HG03139 (cell line): ENCODE results near the gene PARP2.
"Not testable (repeated sequence)": the region's sequence is repeated elsewhere in the genome, so short reads cannot be mapped to it uniquely, and the experiment has no call there.

Source experiments
- ATAC-seq: cut with Tn5 transposase; IDR thresholded peaks from one replicate; pipeline ENCODE4 v1.9.1; 2021; ENCODE audit not compliant: unreplicated experiment

The PARP2 gene

DNA sequence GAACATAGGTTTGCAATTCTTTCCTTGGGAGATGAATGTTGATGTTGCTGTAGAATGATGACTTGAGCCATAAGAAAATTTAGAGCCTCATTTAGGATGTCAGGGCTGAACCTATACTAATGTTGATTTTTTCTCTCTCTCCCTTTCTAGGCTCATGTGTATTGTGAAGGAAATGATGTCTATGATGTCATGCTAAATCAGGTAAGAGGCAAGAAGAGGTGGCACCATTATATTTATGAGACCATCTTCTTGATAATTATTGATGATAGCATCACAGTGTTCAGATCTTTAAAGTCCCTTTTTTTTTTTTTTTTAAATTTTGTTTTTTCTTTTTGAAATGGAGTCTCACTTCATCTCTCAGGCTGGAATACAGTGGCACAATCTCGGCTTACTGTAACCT lies 3.3 kb downstream of the PARP2 start:
- ATAC-seq = no peak

DNA sequence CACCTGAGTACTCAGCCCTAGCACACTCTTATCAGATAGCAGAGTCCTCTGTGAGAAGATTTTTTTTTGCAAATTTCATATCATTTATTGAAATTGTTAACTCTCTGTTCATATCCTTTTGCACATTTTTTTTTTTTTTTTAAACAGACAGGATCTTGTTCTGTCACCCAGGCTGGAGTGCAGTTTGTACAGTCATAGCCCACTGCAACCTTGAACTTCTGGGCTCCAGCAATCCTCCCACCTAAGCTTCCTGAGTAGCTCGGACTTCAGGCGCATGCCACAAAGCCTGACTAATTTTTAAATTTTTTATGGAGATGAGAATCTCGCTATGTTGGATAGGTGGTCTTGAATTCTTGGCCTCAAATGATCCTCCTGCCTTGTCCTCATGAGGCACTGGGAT lies 4.3 kb downstream of the PARP2 start:
- no peak for ATAC-seq

DNA sequence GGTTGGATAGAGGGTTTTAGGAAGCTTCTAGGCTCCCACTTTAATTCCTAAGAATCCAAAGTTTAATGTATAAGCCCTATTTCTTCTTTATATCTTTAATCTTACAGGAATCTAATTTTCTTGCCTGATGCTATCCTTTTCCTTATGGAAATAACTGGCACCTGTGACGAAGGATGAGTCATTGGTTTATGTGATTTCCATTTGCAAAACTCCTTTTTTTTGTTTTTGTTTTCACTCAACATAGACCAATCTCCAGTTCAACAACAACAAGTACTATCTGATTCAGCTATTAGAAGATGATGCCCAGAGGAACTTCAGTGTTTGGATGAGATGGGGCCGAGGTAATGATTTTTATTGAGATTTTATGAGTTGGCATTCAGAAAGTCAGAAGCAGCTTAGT lies 6.8 kb downstream of the PARP2 start:
- no peak for ATAC-seq

DNA sequence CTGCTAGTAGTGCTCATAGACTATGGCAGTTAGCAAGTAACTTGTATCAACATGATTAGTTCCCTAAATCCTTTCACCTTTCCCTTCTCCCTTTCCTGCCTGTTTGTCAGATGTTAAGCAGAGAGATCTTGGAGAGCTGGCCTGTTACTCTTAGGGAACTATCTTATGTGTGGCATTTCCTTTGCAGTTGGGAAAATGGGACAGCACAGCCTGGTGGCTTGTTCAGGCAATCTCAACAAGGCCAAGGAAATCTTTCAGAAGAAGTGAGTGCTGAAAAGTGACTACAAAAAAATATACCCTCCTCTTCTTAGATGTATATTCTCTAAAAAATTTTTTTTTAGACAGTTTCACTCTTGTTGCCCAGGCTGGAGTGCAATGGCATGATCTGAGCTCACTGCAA lies 7.4 kb downstream of the PARP2 start:
- ATAC-seq = no peak

DNA sequence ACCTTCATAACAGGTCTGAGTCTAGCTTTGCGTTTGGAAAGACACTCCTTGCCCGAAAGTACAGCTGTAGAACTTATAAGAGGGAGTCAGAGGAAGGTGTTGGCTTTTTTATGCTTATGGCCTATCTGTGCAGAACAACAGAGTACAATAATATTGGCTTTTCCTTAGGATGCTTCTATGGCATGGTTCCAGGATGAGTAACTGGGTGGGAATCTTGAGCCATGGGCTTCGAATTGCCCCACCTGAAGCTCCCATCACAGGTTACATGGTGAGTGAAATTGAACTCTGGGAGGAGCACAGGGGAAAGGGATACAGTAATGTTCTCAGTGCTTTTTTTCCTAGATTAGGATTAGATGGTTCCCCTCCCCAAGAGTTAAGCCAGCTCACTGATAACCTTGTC lies 13.0 kb downstream of the PARP2 start:
- ATAC-seq = no peak

DNA sequence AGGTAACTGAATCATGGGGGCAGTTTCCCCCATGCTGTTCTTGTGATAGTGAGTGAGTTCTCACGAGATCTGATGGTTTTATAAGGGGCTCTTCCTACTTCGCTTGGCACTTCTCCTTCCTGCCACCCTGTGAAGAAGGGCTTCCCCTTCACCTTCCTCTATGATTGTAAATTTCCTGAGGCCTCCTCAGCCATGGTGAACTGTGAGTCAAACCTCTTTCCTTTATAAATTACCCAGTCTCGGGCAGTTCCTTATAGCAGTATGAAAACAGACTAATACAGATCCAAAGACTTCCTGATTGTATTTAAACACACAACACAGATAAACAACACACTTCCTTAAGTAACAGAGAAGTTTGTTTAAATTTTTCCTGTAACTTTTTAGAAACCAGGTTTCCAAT lies 15.0 kb downstream of the PARP2 start:
- ATAC-seq = not testable (repeated sequence)

DNA sequence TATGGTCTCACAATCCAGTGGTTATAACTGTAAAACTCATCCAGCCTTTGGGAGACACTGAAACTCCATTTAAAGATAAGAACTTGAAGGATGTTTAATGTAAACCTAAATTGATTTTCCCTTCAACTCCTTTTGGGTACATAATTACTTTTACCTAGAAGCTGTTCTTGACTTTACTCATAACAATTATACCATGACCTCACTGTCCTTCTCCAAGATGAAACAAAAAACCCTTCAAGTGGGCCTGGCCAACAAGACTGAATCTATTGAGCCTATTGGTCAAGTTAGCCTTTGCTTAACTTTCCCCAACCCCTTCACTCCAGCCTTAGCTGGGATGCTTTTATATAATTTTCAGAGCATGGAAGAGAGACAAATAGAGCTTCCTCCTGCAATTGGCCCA lies 22.5 kb downstream of the PARP2 start:
- no peak for ATAC-seq

DNA sequence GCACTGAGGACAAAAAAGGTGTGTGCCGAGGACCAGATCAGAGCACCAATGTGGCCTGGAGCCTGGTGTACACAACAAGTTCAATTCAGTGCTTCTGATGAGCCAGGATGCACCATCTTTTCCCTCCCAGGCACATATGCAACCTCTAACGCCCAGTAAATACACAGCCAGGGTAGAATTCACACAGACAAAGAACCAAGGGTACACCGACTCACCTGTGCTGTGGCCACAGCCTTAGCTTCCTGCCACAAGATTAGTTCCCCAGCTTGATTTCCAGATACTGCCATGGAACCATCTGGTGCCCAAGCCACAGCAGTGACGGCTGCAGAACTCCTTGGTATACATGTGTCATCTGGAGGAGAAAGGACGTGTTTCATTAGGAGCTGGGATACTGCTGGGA lies 29.4 kb downstream of the PARP2 start:
- ATAC-seq = no peak

DNA sequence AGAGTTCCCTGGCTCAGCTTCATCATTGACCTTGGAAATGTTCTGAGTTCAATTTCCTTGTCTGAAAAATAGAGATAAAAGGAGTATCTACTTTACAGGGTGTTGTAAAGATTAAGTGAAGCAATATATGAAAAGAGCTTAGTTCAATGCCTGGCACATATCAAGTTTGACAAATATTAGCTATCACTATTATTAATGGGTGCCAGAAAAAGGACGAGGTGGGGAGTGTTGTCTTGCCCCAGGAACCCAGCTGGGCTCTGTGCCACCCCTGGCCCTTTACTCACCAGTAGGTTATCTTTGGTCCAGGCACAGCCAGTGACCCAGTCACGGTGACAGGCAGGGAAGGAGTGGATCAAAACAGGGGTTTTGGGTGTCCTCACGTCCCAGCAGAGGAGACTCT lies 32.0 kb downstream of the PARP2 start:
- no peak for ATAC-seq

DNA sequence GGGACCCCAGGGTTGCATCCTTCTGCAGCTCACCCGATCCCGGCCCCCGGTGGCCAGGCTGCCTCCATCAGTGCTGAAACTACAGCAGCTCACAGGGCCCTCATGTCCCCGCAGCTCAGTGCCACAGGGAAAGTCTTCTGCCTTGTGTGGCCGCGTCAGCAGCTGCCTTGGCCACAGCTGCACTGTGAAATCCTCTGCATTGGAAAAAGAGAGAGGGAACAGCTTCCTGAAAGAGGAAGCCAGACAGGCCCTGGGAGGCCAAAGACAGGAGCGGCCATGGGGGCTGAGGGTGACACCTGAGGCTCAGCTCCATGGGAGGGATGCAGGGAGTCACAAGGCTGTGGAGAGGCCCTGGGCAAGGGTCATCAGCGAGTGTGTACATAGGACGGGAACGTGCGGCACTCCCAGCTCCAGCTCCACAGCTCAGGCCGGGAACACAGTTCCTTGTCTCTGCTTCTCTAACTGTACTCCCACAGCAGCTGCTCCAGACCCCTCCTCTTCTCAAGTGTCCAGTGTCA lies 32.7 kb downstream of the PARP2 start:
- no peak for ATAC-seq

DNA sequence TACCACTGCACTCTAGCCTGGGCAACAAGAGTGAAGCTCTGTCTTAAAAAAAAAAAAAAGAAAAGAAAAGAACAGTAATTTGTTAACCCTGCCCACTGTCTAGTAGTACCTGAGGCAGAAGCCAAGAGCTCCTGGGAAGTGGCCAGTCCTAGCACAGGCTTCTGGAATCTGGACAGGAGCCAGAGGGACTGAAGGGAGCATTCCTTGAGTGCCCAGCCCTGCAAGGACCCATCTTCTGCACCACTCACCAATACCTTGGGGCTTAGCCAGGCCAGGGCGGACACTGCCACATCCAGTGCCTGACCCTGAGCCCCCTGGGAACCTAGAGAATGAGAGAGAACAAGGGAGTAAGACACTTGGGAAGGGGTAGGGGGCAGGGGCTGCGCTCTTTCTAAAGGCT lies 33.7 kb downstream of the PARP2 start:
- ATAC-seq = no peak

DNA sequence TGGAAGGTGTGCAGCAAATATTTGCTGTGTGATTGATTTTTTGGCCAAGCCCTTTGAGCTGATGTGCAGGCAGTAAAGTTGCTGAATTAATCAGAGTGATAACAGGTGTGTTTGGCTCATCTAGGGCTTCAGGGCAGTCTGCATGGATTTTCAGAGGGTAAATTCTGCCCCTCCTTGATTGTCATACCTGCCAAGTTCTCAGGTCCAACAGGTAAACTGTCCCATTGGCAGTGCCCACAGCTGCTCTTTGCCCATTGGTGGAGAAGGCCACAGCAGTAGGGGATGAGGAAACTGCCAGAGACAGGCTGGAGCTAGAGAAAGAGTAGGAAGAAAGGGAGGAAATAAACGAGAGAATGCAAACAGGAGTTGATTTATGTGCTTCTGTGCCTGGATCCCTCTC lies 36.3 kb downstream of the PARP2 start:
- ATAC-seq = no peak

DNA sequence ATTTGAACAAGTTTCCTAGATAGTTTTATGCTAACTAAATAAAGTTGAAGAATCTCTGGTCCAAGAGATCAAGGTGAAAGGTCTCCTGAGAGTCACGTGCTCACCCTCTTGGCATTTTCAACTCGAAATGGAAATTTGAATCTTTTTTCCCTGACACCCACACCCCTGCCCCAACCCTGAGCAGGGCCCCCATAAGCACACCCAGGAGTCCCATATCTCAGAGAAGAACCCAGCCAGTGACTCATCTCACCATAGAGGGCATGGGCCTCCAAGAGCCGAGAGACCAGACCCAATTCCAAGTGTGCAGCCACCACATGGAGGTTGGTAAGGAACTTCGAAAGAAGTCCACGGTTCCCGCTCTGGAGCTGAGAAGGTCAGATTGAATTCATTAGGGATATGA lies 37.2 kb downstream of the PARP2 start:
- no peak for ATAC-seq

DNA sequence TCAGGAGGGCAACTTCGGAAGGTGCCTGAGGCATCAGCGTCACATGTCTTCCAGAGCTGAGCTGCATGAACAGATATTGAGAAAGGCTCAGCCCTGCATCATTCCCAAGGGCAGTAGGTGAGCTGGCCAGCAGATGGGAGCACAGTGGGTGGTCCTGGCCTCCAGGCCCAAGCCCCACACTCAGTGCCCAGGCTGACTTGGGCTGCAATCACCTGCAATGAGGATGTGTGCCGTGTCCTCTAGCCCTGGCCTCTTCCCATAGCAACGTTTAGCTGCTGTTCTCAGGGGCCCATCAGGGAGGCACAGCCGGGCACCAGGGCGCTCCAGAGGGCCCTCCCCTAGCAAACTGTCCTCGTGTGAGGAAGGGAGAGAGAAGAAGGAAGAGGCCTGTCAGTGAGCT lies 37.9 kb downstream of the PARP2 start:
- no peak for ATAC-seq

DNA sequence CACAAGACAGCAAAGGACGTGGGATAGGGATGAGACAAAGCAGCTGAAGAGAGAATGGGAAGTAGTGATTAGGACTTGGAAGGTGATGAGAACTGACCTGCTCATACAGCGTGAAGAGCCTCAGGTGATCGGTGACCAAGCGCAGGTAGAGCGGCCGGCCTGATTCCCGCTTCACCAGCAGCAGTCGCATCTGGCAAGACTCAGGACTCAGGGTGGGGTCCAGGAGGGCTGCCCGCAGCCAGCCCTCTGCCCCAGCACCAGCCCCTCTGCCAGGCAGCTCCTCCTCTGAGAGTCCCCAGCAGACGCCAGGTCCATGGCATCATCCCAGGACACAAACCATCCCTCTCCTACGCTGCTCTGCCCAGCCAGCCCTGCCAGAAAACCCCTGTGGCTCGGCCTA lies 39.1 kb downstream of the PARP2 start:
- no peak for ATAC-seq

DNA sequence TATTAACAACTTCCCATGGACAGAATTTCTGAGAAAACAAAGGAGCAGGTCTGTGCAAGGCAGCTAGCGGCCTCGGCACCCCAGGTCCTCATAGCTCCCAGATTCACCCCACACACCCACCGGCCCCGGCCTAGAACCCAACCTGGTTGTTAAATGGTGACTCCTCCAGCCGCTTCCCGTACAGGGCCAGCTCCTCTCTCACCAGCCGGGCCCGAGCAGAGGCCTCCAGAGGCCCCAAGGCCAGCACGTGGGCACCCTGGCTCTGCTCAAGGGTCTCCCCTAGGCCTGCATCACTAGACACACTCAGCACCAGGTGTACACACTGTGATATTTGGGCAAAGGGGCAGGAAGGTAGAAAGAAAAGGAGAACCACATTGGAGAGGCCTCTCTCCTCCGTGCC lies 39.6 kb downstream of the PARP2 start:
- ATAC-seq = no peak

DNA sequence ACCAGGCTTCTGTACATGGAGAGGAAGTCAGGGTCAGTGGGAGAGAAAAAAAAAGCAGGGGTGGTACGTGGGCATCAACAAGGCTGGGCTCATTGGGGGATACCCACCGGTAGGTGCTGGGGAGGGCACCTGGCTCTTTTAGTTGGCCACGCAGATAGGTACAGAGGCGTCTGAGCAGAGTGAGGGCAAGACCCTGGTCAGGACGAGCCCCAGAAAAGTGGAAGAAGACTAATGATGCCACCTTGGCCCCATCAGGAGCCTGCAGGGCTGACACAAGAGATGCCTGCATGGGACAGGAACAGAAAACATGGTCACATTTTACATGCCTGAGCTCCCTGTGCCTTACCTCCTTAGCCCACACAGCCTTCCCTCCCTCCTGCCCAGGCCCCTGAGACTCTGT lies 40.2 kb downstream of the PARP2 start:
- ATAC-seq = no peak

DNA sequence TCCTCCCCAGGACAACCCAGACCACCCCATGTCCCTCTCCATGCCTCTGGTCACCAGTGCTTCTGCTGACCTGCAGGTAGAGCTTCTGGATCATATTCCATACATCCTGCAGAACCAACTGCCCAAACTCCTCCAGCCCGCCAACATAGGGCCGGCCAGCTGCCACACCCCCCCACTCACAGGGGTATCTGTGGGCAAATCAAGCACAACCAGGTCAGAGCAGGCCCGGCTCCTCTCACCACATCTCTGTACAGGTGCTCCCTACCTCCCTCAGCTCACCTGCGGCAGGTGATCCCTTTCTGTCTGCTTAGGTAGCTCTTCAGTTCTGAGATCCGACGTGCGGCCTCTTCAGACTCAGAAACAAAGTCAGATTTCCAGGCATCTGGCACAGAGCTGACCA lies 40.9 kb downstream of the PARP2 start:
- no peak for ATAC-seq

DNA sequence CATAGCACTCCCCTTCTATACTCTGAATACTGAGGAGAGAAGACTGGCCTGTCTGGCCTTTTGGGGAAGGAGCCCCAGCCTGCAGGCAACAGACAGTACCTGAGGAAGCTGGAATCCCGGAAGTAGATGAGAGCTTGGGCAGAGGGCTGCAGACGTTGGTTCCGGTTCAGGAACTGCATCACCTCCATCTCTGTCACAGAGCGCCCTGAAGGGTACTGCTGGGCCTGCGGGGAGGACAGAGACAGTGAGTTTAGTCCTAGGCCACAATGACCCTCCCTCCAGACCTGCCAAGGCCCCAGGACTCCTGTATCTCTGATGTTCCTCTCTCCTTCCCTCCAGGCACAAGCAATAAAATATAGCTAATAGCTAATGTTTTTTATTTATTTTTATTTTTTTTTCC lies 41.5 kb downstream of the PARP2 start:
- no peak for ATAC-seq

DNA sequence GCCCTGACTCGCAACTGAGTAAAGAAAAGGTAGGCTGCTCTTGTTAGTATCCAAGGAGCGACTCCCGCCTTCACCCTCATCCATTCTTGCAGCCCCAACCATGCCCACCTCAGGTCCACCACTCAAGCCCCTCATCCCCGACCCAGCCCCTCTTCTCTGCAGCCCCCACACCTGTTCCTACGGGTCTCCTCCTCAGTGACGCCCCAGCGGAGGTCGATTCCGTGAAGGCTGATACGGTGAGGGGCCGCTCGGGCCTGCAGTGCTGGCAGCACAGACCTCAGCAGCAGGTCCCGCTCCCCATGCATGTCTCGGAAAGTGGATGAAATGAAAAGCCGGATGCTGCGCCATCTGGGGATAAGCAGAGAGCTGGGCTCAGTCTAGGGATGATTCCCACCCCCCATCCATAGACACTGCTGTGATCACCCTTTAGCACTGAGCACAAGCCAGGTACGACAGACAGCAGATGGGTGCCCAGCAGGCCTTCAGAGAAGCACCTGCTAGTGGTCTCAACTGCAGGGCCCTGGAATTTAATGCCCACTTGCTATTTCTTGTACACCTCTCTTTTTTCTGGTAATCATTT lies 42.9 kb downstream of the PARP2 start:
- no peak for ATAC-seq

DNA sequence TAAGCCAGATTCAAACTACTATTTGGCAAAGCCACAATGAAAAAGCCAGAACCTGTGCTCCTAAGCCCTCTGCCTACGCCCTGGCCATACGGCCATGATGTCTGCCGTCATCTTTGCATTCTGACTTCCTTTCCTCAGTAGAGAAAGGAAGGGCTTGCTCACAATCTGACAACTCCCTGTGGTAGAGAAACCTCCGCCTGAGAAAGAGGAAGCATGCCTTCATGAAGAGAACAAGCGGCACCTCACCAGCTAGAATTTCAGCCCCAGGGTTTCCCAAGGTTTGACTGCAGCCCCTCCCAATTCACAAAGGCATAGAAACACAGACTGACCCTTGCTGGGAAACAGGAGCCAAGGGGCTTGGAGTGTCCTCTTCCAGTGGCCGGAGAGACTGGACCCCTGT lies 44.1 kb downstream of the PARP2 start:
- no peak for ATAC-seq

DNA sequence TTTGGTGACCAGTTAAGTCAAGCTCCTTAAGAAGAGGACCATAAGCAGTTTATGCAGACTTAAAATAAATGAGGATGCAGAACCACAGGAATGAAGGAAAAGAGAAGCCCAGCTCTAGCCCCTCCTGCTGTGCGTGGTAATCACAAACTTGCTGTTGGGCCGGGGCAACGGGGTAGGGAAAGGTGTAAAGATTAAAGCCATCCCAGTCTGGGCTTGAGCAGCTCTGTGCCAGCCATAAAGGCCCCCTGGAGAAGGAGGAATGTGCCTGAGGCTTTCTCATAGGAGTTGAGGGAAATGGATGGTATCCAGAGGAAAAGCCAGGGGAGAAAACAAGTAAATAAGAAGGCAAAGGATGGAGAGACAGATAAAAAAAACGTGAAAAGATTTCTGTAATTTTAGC lies 44.7 kb downstream of the PARP2 start:
- ATAC-seq = no peak

DNA sequence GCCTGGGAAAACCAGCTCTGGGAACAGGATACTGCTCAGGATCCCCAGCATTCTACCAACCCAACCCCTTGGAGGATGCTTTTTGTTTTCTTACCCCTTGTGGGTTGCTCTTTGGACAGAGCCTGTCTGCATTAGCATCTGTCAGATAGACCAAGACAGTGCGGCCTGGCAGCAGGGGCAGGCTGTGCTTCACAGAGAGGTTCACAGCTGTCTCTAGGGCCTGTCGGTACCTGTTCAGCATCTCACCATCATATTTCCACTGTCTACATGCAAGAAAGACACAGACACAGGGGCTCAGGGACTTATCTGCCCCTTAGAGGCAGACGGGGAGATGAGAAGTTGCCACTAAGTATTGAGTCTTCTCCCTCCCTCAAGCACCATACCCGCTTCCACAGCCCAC lies 48.1 kb downstream of the PARP2 start:
- ATAC-seq = no peak

DNA sequence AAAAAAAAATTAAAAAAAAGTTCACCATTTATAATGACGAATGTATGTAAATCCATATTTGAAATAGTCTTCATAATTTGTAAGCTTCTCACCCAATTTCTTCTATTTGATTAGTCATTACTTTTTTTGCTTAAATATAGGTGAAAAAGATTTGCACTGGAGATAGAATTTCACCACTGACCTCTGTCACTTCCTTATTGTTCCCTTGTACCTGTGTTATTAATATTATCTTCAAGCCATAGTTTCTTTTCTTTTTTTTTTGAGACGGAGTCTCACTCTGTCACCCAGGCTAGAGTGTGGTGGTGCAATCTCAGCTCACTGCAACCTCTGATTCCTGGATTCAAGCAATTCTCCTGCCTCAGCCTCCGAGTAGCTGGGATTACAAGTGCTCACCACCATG lies 54.1 kb downstream of the PARP2 start:
- ATAC-seq = no peak
